Progenitor cell of endocrine pancreas (in vitro differentiated cells): Measurements from ENCODE around the gene TECPR1. TPM values are rescaled to one million over a fixed set of nuclear protein-coding genes. Genes with fewer than 3 reads are reported as not detected.

Experiments
- DNase-seq: peaks from one replicate; pipeline ENCODE4 v3.0.0; 2021; ENCODE audit warnings: low spot score; ENCODE audit not compliant: unreplicated experiment
- H3K27ac Mint-ChIP-seq: 2 replicates; pipeline ENCODE4 v1.8.0; 2021; ENCODE audit warnings: mild to moderate bottlenecking, moderate library complexity, mixed read lengths
- H3K27me3 Mint-ChIP-seq: 2 replicates; pipeline ENCODE4 v1.8.0; 2021; ENCODE audit warnings: mixed read lengths
- H3K36me3 Mint-ChIP-seq: 2 replicates; pipeline ENCODE4 v1.8.0; 2022; ENCODE audit warnings: mixed read lengths; ENCODE audit not compliant: insufficient read depth
- H3K4me1 Mint-ChIP-seq: 2 replicates; pipeline ENCODE4 v1.8.0; 2021; ENCODE audit warnings: low read depth, mixed read lengths
- H3K4me3 Mint-ChIP-seq: 2 replicates; pipeline ENCODE4 v1.8.0; 2021; ENCODE audit warnings: low read depth, mild to moderate bottlenecking, moderate library complexity, mixed read lengths
- H3K9me3 Mint-ChIP-seq: 2 replicates; pipeline ENCODE4 v1.8.0; 2021; ENCODE audit warnings: low read depth, mixed read lengths
- total RNA-seq: library from RNA; stranded (reverse); gene quantifications from 2 replicates; pipeline ENCODE4 v1.2.1, GENCODE V29; 2021
- TF ChIP-seq, protein P1 (sequence below): fragments of 200-600 bp; sonication (generic); IDR thresholded peaks from one replicate; pipeline ENCODE4 v1.5.0; 2021; ENCODE audit warnings: antibody characterized with exemption, mild to moderate bottlenecking; ENCODE audit not compliant: unreplicated experiment

TECPR1 gene
- total RNA-seq, 1 donor from 2014 or later = 41.6 TPM

DNA sequence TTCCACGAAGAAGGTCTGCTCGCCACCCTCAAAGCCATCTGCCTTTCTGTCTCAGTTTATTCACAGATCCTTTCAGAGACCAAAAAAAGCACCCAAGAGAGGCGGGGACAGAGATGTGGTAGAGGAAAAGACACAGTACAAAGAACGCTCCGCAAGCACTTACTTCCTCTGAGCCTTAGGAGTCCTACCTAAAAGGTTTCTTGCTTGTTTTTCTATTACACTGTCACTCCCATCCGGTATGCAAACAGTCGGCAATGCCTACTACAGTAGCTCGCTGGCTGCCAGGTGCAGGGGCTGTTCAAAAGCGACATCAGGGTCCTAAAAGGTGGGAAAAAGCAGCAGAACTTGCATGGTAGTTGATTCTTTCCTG lies 816 bp downstream of the TECPR1 start:
- no peaks in the 10 kb centered on the region for H3K36me3 Mint-ChIP-seq
- H3K9me3 Mint-ChIP-seq = no peaks in the 10 kb centered on the region
- H3K27me3 Mint-ChIP-seq = no peaks in the 10 kb centered on the region
- TF ChIP-seq, protein P1, sequence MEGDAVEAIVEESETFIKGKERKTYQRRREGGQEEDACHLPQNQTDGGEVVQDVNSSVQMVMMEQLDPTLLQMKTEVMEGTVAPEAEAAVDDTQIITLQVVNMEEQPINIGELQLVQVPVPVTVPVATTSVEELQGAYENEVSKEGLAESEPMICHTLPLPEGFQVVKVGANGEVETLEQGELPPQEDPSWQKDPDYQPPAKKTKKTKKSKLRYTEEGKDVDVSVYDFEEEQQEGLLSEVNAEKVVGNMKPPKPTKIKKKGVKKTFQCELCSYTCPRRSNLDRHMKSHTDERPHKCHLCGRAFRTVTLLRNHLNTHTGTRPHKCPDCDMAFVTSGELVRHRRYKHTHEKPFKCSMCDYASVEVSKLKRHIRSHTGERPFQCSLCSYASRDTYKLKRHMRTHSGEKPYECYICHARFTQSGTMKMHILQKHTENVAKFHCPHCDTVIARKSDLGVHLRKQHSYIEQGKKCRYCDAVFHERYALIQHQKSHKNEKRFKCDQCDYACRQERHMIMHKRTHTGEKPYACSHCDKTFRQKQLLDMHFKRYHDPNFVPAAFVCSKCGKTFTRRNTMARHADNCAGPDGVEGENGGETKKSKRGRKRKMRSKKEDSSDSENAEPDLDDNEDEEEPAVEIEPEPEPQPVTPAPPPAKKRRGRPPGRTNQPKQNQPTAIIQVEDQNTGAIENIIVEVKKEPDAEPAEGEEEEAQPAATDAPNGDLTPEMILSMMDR = no peak
- H3K4me3 Mint-ChIP-seq = peak overlapping the region; percentile 96
- no peak for DNase-seq
- peaks cover 21% of the 10 kb centered on the region for H3K4me1 Mint-ChIP-seq
- peak overlapping the region; percentile 93 for H3K27ac Mint-ChIP-seq

DNA sequence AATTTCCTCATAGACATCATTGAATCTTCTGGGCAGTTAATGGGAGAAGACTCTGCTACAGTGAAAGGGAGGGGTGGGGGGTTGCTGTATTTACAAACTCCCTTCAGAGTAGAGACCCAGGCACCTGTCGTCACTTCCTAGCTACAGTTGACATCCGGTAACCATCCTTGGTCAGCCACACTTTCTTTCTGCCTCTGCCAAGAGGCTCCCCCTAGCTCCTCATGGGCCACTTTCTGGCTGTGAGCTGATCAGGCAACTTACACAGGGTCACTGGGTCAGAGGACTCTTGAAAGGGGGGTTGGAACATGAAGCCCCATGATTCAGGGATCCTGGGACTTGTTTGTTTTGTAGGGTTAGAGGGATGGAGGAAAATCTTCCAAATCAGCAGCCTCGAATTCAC lies 1.2 kb downstream of the TECPR1 start:
- no peaks in the 10 kb centered on the region for H3K27me3 Mint-ChIP-seq
- peak overlapping the region; percentile 96 for H3K4me3 Mint-ChIP-seq
- no peaks in the 10 kb centered on the region for H3K36me3 Mint-ChIP-seq
- no peaks in the 10 kb centered on the region for H3K9me3 Mint-ChIP-seq
- peaks cover 21% of the 10 kb centered on the region for H3K4me1 Mint-ChIP-seq
- DNase-seq = no peak
- H3K27ac Mint-ChIP-seq = peak overlapping the region; percentile 93
- TF ChIP-seq, protein P1 = no peak

DNA sequence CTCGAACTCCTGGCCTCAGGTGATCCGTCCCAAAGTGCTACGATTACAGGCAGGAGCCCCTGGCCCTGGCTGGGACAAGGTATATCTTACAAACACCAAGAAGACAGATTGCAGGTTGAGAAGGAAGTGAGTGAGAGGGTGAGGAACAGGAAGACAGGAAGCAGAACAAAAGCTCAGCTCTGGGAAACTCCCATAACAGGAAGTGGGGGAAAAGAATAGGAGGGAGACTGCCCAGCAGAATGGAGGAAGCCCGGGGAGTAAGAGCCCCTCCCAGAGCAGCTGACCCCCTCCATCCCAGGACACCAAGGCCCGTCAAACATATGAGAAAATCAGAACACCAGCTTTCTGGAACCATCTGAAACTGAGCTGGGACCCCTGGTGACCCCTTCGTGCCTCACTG lies 2.9 kb downstream of the TECPR1 start:
- H3K4me1 Mint-ChIP-seq = peaks cover 21% of the 10 kb centered on the region
- no peaks in the 10 kb centered on the region for H3K36me3 Mint-ChIP-seq
- no peaks in the 10 kb centered on the region for H3K9me3 Mint-ChIP-seq
- H3K27me3 Mint-ChIP-seq = no peaks in the 10 kb centered on the region
- DNase-seq = no peak
- no peak overlapping the region for H3K27ac Mint-ChIP-seq
- H3K4me3 Mint-ChIP-seq = no peak overlapping the region
- TF ChIP-seq, protein P1 = no peak

DNA sequence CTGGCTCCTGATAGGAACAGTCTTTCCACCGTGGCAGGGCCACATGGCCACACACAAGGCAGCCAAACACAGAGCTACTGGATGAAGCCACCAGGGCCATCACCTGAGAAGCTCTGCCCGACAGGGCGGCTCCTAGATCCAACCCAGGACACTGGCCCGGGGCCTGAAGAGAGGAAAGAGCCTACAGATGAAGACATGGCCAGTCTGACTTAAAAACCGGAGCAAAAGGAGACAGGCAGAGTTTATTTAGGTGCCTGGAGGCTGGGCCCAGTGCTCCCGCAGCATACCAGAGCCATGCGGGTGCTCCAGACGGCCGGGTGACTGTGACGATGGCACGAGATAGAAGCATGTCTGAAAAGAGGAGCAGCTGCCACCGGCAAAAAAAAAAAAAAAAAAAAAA lies 3.9 kb downstream of the TECPR1 start:
- Mint-ChIP-seq H3K4me1 (peaks cover 20% of the 10 kb centered on the region), H3K4me3 (no peak overlapping the region), H3K27me3 (no peaks in the 10 kb centered on the region), H3K27ac (no peak overlapping the region), H3K36me3 (no peaks in the 10 kb centered on the region), H3K9me3 (no peaks in the 10 kb centered on the region)
- TF ChIP-seq, protein P1 = no peak
- no peak for DNase-seq

DNA sequence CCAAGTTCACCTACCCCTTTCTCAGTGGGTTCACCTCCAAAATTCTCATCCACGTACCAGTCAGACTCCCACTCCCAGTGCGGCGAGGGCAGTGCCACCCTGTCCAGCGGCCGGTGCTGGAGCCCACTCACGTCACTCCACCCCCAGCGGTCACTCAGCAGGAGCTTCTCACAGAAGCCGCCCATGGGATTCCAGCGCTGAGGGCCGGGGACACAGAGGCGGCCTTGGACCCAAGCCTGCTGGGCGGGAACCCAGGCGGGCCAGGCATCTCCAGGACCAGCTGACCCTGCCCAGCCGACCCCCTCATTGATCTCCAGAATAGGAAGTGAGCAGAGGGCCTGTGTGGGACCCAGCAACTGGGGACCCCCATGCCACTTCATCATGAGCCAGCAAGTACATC lies 7.2 kb downstream of the TECPR1 start:
- TF ChIP-seq, protein P1 = no peak
- Mint-ChIP-seq H3K27me3 (no peaks in the 10 kb centered on the region), H3K9me3 (no peaks in the 10 kb centered on the region), H3K4me1 (peaks cover under 1% of the 10 kb centered on the region), H3K4me3 (no peak overlapping the region), H3K36me3 (peaks cover 7% of the 10 kb centered on the region), H3K27ac (no peak overlapping the region)
- no peak for DNase-seq
